T-helper 1 cell (primary cell): ENCODE data around the gene PLEKHH1.

Source experiments
- DNase-seq, 5 donors: peaks; one replicate each; pipeline ENCODE4 v3.0.0-alpha.2; 2012 to 2020
- total RNA-seq, 4 donors: gene quantifications; one replicate each; lab custom pipeline; 2026; lab: John Stamatoyannopoulos, UW

Gene PLEKHH1
- 0 to 0.47 (median 0.15) reads per million in 4 donors for total RNA-seq

DNA sequence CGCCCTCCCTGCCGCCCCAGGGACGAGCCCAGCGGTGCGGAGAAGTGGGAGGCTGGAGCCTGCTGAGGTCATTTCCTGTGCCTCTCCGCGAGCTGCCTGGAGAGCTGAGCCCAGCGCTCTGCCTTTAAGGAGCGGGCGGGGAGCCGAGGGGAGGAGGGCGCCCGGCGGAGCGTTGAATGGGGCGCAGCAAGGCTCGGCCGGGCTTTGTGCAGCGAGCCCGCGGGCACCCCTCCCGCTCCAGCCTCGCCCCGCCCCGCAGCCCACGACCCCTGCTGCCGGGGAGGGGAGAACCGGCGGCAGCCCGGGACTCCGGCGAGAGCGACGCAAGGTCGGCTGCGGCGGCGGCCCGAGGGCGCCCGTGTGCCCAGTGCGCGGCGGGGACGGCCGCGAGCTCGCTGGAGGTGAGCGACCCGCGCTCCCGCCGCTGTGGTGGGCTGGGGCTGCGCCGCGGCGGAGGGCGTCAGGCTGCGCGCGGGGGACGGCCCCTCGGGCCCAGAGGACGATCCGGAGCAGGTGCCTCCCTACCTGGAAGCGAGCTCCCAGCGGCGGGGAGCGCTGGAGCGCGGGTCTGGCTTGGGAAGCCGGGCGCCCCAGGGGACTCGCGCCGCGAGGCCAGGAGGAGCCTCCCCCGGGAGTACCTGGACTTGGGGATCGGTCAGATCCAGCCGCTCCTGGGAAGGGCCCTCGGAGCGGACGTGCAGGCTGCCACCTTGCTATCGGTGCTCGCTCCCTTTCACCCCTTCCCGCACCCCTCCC is at the start of gene PLEKHH1:
Gene PLEKHH1, plus strand, starts transcription at position 293 of the 756 bp plus-strand sequence. CDS start 8,578 bp downstream, outside the sequence.
- peak in 3 of 5 donors; percentile 25 to 40 (median 26) for DNase-seq

DNA sequence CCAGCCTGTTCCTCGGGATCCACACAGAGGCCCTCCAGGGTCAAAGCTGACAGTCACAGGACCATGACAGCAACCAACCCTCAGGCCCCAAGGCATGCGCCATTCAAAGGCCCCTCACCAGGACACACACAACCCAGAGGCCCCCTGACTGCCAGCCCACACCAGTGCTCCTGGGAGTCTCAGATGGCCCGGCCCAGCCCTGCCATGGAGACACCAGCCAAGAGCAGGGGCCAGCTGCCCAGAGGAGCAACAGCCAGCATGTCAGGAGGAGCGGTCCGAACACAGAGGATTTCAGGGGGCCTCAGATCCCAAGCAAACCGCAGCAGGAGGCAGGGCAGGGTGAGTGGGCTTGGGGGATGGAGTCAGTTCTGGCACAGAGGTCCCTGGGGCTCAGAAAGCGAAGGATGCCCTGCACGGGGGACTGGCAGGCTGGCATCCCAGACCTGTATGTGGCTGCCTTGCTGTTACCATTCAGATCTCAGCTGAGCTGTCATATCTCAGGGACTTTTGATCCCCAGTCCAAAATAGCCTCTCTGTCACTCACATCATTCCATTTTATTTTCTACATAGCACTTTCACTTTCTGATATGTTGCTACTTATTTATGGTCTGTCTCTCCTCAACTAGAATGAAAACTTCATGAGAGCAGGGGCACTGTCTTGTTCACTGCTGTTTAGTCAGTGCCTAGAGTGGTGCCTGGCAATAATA is 49.4 kb upstream of the PLEKHH1 start:
- no peak for DNase-seq

DNA sequence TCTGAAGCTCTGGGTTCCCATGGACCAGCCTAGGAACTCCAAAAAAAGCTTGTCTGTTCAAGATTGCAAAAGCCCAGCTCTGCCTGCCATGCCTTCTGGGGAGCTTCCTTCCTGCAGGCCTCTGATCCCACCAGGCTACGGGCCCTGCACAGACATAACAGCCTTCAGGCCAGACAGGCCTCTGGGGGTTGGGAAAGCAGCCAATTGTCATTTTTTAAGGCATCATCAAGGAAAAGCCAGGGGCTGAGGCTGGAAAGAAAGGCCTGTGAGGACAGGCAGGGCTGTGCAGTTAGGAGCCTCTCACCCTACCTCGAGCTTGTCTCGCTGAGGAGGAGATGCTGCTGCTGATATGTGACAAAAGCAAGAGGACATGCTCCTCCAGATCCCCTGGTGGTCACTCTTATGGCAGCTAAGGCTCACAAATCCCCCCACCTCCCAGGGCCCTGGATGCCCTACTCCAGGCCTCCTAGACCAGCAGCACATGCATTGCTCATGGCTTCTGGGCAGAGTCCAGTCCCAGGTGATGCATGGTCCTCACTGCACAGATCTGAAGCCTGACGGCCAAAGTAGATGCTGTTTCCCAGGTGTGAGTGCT is 47.5 kb upstream of the PLEKHH1 start:
- DNase-seq: no peak

DNA sequence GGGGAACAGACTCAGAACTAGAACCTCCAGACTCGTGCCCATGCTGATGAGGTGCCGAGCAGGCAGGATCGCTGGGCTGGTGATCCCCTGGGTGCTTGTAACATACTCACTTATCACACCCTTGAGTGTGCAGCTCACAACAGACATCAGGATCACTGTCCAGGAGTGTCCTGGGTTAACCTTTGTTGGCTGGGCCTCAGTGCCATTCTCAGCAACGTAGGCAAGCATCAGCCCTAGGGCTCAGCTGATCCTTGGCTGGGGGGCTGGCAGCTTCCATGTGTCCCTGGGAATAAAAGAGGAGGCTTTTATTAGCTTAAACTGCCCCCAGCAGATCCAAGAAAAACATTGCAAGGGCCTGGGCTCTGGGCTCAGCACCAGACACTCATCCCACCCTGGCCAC is 46.2 kb upstream of the PLEKHH1 start:
- DNase-seq: no peak

DNA sequence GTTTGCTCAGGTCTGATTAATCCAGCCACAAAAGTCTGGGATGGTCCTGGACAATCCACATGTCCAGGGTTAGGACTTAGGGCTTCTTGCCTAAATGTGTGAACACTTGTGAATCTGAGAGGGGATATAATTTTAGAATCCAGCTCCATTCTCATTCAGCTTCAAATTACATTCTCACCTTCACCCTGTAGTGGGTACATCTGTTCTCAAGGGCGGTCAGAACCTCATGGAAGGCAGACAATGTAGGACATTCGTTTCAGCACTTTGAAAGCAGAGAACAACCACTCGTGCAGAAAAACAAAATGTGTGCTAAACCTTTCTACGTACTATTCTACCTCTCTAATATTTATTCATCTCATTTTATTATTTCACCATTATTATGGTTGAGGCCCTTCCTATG is 45.8 kb upstream of the PLEKHH1 start:
- DNase-seq: no peak

DNA sequence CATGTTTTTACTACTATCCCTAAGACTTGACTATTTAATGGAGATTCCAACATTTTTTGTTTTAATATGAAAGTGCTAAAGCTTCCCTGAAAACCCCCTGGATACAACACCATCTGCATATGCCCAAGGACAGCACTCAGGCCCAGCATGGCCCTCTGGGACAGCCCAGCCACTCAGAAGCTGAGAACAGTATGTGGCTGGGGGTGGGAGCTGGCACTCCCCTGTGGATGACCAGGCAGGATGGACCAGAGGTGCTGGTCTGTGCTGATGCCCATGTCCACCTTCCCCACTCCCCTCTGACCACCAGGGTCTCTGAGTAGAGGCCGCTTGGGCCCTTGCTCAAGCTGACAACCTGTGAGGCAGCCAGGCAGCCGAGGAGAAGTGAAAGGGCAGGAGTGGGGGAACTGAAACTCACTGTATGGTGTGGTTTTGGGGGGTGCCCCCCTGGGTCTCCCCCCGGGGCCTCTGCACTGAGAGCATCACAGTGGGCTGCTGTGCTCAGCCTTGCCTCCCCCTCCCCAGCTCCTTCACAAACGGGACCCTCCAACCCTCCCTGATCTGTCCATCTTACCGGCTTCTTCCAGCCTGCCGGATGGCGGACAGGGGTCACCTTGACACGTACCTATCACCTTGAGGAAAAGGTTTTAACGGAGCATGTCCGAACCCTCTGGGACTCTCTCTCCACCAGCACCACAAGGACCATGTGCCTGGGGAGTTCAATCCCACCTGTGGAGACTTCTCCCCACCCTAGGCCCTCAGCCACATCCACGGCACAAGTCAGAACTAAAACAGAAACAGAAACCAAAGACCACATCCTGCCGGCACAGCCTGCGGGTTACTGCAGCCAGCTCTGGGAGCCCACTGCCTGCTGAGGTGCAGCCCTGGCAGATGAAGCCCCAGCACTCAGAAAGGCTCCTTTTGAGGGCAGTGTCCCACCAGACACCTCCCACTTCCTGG is 44.9 kb upstream of the PLEKHH1 start, which contains the start of gene TMEM229B:
Gene TMEM229B, minus strand, starts transcription at position 785 of the 957 bp plus-strand sequence. CDS start 14,798 bp downstream, outside the sequence.
- DNase-seq: peak; percentile 40 to 90 (median 53)

DNA sequence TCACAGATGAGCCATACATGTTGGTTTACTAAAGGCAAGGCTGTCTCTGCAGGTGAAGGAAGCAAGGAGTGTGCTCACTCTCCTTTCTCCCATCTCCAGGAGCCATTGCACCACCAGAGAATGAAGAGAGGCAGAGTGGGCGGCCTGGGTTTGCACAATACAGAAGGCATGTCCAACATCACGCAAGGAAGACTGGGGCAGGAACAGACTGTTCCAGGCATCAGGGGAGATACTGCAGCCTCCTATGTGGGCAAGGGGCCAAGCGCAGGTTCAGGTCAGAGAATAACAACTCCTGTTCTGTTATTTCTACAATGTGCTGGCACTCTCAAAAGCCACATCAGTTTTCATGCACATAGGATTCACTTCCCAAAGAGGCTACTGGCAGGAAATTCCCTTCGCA is 42.9 kb upstream of the PLEKHH1 start:
- no peak for DNase-seq

DNA sequence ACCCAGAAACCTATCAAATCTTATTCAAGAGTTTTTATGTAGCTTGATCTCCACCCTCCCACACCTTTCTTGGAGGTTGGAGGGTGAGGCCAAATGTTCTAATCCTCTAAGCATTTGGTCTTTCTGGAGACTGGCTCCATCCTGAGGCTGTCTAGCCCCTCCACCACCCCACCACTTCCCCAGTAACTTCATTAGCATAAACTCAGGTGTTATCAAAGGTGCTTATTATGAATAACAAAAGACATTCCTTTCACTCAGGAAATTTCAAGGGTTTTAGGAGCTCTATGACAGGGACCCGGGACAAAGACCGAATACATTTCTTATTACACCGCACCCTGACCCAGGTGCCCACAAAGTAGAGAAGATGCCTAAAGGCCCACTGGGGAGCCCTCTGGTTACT is 41.8 kb upstream of the PLEKHH1 start:
- no peak for DNase-seq

DNA sequence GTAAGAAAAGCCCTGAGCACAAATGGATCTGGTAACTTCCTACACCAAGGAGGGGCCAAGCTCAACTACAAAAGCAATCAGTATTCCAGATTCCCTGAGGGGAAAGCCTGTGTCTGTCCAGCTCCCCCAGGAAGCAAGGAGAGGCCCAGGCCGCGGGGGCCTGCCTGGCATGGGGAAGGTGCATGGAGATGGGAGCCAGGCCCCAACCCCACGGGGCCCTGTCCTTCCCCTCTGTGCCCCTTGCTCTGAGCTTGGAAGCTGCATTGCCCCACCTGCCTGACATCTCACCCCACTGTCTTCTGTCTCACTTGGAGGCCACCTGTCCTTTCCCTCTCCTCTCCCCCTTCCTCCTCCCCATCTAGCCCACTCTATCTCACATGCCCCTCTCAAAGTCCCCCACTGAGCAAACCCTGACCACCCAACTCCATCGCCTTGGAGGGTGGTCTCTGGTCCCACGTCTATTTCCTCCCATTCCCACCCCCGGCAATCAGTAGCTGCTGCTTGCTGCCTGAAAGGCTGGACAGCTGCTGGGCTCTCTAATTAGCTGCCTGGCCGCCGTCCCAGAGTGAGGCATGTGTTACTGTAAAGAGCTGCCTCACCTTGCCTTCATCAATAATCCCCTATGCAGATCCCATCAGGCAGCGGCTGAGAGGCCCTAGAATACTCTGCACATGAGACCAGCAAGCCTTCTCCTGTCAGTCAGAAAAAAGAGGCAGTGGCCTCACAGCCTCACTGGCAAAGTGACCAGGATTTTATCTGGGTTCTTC is 41.2 kb upstream of the PLEKHH1 start:
- no peak for DNase-seq

DNA sequence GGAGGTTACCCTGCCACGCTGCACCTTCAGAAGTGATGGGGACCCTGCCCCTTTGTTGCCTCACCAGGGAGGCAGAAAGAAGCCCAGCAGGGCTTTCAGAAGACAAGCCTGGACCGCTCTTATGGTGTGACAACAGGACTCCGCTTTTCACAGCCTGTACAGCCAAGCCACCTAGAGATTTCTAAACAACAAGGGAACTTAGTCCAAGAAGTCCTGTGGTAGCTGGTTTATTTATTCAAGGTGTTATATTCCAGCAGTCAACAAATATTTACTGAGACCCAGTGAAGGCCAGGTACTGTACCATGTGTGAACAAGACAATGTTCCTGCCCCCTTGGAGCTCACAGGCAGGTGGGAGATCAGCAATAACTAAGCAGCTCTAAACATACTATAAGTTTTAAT is 40.6 kb upstream of the PLEKHH1 start:
- no peak for DNase-seq

DNA sequence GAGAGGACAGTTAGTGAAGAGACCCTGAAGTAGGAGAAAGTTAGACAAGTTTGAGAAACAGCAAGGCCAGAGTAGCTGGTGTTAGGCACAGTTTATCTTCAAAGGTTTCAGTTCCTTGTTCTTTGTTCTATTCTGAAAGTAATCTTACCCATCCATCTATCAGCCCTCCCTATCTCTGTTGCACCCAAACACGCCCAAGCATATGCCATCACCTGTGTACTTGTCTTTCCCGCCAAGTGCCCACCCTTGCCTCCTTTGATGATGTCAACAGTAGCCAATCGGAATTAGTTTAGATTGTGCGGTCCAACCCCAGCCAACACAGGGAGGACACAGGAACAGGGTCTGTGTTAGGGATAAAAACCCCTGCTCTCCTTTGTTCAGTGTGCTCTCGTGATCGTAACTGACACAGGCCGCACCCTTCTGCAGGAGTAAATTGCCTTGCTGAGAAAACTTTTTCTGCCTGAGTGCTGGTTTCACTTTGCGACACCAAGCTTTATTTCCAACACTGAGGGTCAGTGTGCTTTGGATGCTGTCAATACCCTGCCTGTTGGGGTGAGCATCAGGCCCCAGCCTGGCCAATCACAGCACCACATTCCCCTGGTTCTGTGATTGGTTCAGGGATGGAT is 39.9 kb upstream of the PLEKHH1 start:
- DNase-seq: no peak

DNA sequence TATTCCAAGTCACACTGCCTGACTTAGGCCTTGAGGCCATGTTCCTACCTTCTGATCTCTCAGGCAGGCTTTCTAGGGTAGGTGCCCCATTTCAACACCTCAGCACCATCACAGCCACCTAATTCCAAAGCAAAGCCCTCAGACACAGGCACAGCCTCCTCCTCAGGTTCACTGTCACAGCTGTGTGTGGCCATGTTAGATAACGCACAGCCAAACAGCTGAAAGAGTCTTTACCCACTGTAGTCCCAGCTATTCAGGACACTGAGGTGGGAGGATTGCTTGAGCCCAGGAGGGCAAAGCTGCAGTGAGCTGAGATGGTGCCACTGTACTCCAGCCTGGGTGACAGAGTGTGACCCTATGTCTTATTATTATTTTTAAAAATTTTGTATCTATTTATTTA is 37.3 kb upstream of the PLEKHH1 start:
- no peak for DNase-seq

DNA sequence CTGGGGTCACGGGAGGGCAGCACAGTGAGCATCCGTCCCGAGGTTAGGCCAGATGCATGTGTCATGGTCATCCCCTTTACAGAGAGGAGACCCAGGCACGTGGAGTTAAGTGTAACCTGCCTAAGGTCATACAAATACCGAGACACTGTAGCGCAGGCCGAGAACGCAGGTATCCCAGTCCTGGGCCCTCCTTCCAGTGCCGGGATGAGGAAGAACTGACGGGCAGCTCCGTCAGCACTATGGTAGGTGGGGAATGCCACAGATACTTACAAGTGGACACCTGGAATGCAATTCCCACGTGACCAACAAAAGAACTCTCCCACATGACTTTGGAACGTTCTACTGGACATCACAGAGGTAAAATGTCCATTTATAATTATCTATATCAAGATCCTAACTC is 35.9 kb upstream of the PLEKHH1 start:
- no peak for DNase-seq

DNA sequence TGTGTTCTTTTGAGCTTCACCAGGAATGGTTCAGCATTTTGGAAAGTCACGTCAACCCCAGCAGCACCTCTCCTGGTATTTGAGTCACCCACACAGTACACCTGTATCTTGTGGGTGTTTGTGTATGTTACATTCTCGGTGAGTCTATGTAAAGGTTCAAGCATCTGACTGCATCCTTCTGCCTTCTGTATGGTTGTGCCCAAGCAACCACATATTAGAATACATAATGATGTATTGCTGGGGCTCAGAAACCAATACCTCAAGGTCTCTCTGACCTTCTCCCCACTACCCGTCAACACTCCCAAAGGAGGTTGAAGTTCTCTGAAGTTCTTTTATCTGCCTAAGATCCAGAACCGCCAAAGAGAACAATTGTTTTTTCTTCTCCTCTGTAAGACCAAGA is 35.4 kb upstream of the PLEKHH1 start:
- DNase-seq: no peak

DNA sequence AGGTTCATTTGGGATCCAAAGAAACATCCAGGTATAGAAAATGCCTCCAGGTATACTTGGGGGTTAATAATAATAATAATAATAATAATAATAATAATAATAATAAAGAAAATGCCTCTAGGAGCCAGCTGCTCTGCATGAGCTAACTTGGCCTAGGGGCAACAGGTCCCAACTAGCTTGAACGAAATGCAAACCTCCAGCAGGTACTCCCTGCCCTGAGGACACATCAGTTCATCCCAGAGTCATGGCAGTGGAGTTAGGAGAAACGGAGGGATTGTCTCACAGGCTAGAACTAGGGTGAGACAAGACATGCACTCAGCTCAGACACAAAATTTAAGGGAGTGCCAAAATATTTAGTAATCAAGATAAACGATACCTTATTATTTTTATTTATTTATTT is 32.1 kb upstream of the PLEKHH1 start:
- DNase-seq: no peak

DNA sequence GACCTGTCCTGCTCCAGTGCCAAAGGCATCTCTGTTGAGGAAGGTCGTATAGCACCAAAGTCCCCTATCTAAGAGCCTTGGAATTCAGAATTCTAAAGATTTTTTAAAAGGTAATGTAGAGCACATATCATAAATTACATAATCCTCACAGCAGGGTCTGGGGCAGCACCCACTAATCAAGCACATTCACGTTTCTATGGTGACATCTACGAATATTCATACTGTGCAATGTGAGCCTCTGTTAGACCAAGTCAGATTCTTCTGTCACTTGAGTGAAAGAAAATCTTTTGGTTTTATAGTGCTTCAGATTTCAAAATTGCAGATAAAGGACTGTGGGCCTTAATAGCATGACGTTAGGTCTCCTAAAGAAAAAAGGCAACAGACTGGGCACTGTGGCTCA is 31.4 kb upstream of the PLEKHH1 start:
- DNase-seq: no peak

DNA sequence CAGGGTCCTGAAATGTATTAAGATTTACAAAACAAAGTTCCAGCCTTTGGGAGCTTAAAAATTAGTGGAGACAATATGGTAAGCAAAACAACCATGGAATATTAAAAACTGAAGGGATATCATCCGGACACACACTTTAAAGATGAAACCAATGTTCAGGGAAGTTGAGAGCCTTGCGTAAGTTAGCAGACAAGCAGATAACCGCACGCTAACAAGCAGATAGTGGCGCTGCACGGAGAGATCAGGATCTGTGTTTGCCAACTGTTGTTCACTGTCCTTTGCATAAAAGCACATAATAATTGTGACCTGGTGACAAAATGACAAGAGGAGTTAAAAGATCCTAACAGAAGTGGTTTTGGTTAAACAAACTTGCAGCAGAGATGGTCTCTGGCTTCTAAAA is 30.2 kb upstream of the PLEKHH1 start:
- no peak for DNase-seq

DNA sequence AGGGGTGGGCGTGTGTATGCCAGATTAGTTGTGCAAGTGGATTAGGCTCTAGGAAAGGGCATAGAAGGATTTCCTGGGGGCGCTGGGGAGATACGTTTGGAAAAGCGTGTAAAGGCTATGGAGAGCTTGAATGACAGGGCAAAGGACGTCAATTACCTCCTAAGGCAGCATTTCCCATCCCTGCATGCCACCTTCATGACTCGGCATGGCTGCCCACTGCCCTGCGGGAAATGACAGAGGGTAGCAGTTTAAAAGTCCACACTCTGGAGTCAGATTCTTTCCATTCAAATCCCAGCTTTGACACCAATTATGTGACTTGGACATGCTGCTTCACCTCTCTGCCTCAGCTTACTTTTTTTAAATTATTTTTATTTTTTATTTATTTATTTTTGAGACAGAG is 29.8 kb upstream of the PLEKHH1 start:
- no peak for DNase-seq

DNA sequence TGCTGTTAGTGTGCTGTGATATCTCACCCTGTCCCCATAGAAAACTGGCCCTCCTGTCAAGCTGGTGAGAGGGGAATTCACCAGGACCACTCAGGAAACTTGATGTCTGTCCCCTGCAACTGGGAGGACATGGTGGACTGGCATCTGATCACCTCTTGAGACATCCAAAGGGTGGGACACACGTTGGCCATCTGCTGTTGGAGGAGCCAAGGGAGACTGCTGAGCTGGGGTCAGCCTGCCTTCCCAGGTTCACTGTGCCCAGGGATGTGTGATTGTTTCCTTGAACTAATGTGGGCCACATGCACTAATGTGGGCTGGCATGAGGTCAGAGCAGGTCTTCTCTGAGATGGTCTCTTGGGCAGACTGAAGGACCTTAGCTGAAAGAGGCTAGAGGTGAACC is 27.8 kb upstream of the PLEKHH1 start:
- no peak for DNase-seq

DNA sequence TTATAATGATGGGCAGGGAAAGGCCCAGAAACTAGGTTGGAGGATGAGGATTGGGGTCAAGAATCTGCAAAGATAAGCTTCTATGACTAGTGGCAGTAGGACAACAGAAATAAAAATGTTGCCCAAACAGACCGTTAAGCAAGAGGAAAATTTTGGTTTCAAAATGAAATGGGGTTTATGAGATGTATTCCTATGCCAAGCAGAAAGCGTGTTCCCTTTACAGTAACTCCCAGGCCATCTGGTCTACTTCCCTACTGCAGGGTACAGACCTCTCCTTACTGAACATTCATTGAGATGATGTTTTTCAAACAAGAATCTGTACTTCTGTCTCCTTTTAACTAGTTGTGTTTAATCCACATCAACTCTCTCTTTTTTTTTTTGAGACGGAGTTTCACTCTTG is 24.1 kb upstream of the PLEKHH1 start:
- no peak for DNase-seq

DNA sequence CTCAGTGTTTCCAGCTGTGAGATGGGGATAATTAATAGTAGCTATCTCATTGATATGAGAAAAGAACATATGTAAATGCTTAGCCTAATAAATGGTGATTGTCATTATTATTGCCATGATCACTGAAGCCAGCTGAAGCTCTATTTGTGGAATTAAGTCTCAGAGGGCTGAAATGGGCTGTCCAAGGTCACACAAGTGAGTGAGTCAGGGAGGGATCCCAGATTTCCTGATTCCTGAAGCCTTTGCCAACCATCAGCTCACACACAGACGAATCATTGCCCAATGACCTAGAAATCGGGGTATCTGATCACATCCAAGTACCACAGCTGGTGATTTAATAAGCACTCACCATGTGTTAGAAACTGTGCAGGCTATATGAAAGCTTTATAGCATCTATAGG is 23.0 kb upstream of the PLEKHH1 start:
- no peak for DNase-seq
